ENCODE measurements around the gene S1PR3. TPM values are rescaled to one million over a fixed set of nuclear protein-coding genes. Genes with fewer than 3 reads are reported as not detected.

S1PR3 gene
- total and polyA plus RNA-seq, 9 donors: 14.7 to 54.7 (median 34.6) TPM

Other genes starting within 250 kb of the S1PR3 start
- 0.53 TPM for gene SHC3, start 187.3 kb downstream of the S1PR3 start, total RNA-seq
- gene SHC3, start 187.3 kb downstream of the S1PR3 start, polyA plus RNA-seq (ENCODE audit: insufficient read depth in 1 of 8, insufficient read length in 8 of 8, low replicate concordance in 1 of 8): 1 to 10 TPM in 1 of 8 donors, under 1 TPM in 7; 0.45 to 1.1 (median 0.75) TPM

Data from muscle of leg (tissue), 9 donors.